ENCODE results near the gene SPAG16.

DNA sequence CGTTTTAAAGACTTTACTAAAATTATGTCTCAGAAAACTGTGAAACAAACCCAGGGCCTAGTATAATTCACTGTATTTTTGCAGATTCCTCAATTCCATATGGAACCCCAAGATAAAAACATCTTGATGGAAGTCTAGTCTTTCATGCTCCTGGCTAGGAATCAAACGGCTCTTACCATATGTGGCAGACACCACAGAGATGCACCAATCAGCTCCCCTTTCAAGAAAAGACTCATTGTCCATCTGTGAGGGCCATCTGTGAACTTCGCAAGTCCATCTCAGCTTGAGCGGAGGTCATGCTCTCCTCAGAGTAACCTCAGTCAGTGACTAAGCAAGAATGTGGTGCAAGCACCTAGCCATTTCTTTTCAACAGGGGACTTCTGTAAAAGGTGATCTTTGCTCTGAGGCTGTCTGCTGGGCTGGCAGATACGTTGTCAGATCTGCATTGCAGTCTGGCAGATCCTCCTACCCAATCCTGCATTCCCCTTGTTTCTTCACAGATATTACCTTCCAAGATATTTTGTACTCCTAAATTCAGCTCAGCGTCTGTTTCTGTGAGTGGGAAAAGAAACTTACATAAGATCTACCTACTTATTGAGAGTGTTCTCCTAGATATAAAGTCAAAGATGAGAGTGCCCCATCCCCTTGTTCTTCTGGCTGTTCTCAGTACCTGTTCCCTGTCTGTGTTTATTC, 419.3 kb downstream of the SPAG16 start:
- TF ChIP-seq POLR2AphosphoS5 (IDR thresholded peaks at IDR 0.05; ENCODE audit: low read depth, low read length) (no peak), TAF1 (IDR thresholded peaks at IDR 0.05; ENCODE audit: borderline replicate concordance, insufficient read depth, low read length) (no peak), SIN3A (IDR thresholded peaks at IDR 0.05; ENCODE audit: borderline replicate concordance, insufficient read depth, low read length) (no peak), FOXP2 (optimal IDR thresholded peaks at IDR 0.05; ENCODE audit: borderline replicate concordance, extremely low read depth, extremely low read length, insufficient read depth) (no peak)
- TF ChIP-seq, protein P1, sequence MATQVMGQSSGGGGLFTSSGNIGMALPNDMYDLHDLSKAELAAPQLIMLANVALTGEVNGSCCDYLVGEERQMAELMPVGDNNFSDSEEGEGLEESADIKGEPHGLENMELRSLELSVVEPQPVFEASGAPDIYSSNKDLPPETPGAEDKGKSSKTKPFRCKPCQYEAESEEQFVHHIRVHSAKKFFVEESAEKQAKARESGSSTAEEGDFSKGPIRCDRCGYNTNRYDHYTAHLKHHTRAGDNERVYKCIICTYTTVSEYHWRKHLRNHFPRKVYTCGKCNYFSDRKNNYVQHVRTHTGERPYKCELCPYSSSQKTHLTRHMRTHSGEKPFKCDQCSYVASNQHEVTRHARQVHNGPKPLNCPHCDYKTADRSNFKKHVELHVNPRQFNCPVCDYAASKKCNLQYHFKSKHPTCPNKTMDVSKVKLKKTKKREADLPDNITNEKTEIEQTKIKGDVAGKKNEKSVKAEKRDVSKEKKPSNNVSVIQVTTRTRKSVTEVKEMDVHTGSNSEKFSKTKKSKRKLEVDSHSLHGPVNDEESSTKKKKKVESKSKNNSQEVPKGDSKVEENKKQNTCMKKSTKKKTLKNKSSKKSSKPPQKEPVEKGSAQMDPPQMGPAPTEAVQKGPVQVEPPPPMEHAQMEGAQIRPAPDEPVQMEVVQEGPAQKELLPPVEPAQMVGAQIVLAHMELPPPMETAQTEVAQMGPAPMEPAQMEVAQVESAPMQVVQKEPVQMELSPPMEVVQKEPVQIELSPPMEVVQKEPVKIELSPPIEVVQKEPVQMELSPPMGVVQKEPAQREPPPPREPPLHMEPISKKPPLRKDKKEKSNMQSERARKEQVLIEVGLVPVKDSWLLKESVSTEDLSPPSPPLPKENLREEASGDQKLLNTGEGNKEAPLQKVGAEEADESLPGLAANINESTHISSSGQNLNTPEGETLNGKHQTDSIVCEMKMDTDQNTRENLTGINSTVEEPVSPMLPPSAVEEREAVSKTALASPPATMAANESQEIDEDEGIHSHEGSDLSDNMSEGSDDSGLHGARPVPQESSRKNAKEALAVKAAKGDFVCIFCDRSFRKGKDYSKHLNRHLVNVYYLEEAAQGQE (IDR thresholded peaks at IDR 0.05; ENCODE audit: insufficient read depth in 1 of 2, low read depth in 2 of 2, low read length in 2 of 2) = no peak
